Heart right ventricle (tissue), 16 donors: Measurements from ENCODE around the gene TBC1D4. TPM values are rescaled to one million over a fixed set of nuclear protein-coding genes. Genes with fewer than 3 reads are reported as not detected.

Source experiments
- ATAC-seq, 8 donors: fragments of 200-7000 bp; cut with Tn5 transposase; one replicate each; pipeline ENCODE4 v1.9.1; 2020; ENCODE audit warnings: mild to moderate bottlenecking in 8 of 8, moderate library complexity in 8 of 8, moderate number of reproducible peaks in 1 of 8
- DNase-seq, 2 donors: peaks; one replicate each; pipeline ENCODE4 v3.0.0-alpha.2; 2020
- H3K27ac ChIP-seq, 10 donors: fragments of 200-600 bp; sonication (generic) in 2 of 10; one replicate each; pipeline versions ENCODE4 v1.5.0 to v1.8.0; 2020 to 2022; ENCODE audit warnings: mild to moderate bottlenecking in 3 of 10
- H3K27me3 ChIP-seq, 7 donors: fragments of 200-600 bp; one replicate each; pipeline ENCODE4 v1.8.0; 2021 to 2022; ENCODE audit warnings: mild to moderate bottlenecking in 2 of 7
- H3K36me3 ChIP-seq, 9 donors: fragments of 200-600 bp; sonication (generic) in 1 of 9; one replicate each; pipeline versions ENCODE4 v1.5.0 to v1.8.0; 2020 to 2022; ENCODE audit warnings: mild to moderate bottlenecking in 2 of 9
- H3K4me1 ChIP-seq, 9 donors: fragments of 200-600 bp; sonication (generic) in 1 of 9; one replicate each; pipeline versions ENCODE4 v1.5.0 to v1.8.0; 2020 to 2022; ENCODE audit warnings: mild to moderate bottlenecking in 4 of 9
- H3K4me3 ChIP-seq, 10 donors: fragments of 200-600 bp; sonication (generic) in 2 of 10; one replicate each; pipeline versions ENCODE4 v1.5.0 to v1.8.0; 2020 to 2022; ENCODE audit warnings: mild to moderate bottlenecking in 7 of 10, moderate library complexity in 2 of 10
- H3K9me3 ChIP-seq, 11 donors: fragments of 200-600 bp in 10 of 11; sonication (generic) in 2 of 11; one replicate each; pipeline versions ENCODE4 v1.5.0 to v1.8.0; 2013 to 2022; ENCODE audit warnings: mild to moderate bottlenecking in 2 of 11, control low read depth in 1 of 11, moderate library complexity in 1 of 11
- WGBS, 2 donors: extraction: QIAGEN DNeasy Blood & Tissue Kit; methylation state at CpG; one replicate each; pipeline ENCODE4 v1.1.7; 2013; ENCODE audit warnings: inconsistent platforms in 1 of 2; 5-methylcytosine and 5-hydroxymethylcytosine counted together
- intact Hi-C, 10 donors: fragments of 100-400 bp; cut with DNase I; formaldehyde crosslinking; loops; one replicate each; pipeline versions ENCODE4 v1.11.1 to v1.14.2; 2022
- polyA plus RNA-seq, 2 donors: library from polyadenylated mRNA; stranded (reverse); fragments of 200-250 nt; gene quantifications; one replicate each; pipeline ENCODE4 v1.2.3, GENCODE V29; 2013
- total RNA-seq, 10 donors: library from RNA; stranded (reverse); fragmentation: NEBNext Ultra II Directional in 3 of 10; extraction: Animal tissue kit (Norgen Biotek cat#: 25700) in 3 of 10; gene quantifications; one replicate each; pipeline versions ENCODE4 v1.2.1 to v1.2.4, GENCODE V29; 2021 to 2023
- TF ChIP-seq, protein P1 (sequence below), 9 donors: fragments of 200-600 bp; sonication (generic) in 2 of 9; IDR thresholded peaks; one replicate each; pipeline versions ENCODE4 v1.5.0 to v1.8.0; 2021 to 2022; ENCODE audit warnings: antibody characterized with exemption in 9 of 9, mild to moderate bottlenecking in 5 of 9, moderate library complexity in 1 of 9
- donor health status: Arrhythmogenic right ventricular cardiomyopathy.
- donor health status: ischemic (EF 13 %, LVEDD 7.1; RV severe dilation, severe dysfunction).
- donor health status: healthy with polysubstance abuse.
- donor health status: DM: no; HTN: yes; CAD: no.
- donor health status: DM: no; HTN: no; CAD: no.
- donor health status: ischemic (EF 25% LVEDD 6.9; RV normal size, moderate dysfunction).
- donor health status: ischemic (EF 25% LVEDD 5.7; RV mildly dilated, moderate dysfunction).
- donor health status: healthy.
- donor health status: DM: yes; HTN: yes; CAD: no.
- donor health status: Ischemic cardiomyopathy.
- donor health status: ischemic (EF 35%, LVEDD 5.7; RV mildly dilated, moderate dysfunction).
- donor health status: nonischemic (EF 11% LVEDD 7.7; RV severe dilation, severe dysfunction).
- donor health status: DM: yes; HTN: yes; CAD: no.
- donor health status: PGD.
- donor health status: ischemic (EF 29% LVEDD 5.4; RV normal size, mild dysfunction).
- donor health status: nonischemic (EF 23%, LVEDD 6.1; RV moderate dilation, normal function).

TBC1D4 gene
- total and polyA plus RNA-seq, 12 donors, result 10.1 to 124 (median 93.5) TPM

GRCh38 chr13:75481176-75482069, 546 bp downstream of the TBC1D4 start:
- Histone ChIP-seq H3K9me3 (no peaks in the 10 kb centered on the region), H3K4me3 (peak overlapping the region; percentile 70 to 95 (median 92)), H3K36me3 (no peaks in the 10 kb centered on the region), H3K27me3 (peaks cover 0 to 35% (median 0%) of the 10 kb centered on the region in 7 donors), H3K4me1 (peaks cover 0 to 32% (median 21%) of the 10 kb centered on the region in 9 donors), H3K27ac (peak overlapping the region; percentile 64 to 94 (median 90))
- WGBS, 2 donors, result 0% methylated on average over 96 to 100 of the region's 100 CpGs
- intact Hi-C loops, result loop anchor here (2.0 to 10.0 kb wide), 9 partner anchors 39 to 177 kb away; partner anchors contain the start of genes UCHL3 (in 5 of the 10) and COMMD6 (in 1 of the 10)
- TF ChIP-seq, protein P1, sequence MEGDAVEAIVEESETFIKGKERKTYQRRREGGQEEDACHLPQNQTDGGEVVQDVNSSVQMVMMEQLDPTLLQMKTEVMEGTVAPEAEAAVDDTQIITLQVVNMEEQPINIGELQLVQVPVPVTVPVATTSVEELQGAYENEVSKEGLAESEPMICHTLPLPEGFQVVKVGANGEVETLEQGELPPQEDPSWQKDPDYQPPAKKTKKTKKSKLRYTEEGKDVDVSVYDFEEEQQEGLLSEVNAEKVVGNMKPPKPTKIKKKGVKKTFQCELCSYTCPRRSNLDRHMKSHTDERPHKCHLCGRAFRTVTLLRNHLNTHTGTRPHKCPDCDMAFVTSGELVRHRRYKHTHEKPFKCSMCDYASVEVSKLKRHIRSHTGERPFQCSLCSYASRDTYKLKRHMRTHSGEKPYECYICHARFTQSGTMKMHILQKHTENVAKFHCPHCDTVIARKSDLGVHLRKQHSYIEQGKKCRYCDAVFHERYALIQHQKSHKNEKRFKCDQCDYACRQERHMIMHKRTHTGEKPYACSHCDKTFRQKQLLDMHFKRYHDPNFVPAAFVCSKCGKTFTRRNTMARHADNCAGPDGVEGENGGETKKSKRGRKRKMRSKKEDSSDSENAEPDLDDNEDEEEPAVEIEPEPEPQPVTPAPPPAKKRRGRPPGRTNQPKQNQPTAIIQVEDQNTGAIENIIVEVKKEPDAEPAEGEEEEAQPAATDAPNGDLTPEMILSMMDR (IDR thresholded peaks at IDR 0.05), result no peak
- ATAC-seq, result peak; percentile 9 to 73 (median 42)
- peak; percentile 19 to 46 for DNase-seq

GRCh38 chr13:75480671-75481175, 1.2 kb downstream of the TBC1D4 start:
- ATAC-seq (peak; percentile 8 to 61 (median 40)), DNase-seq (peak; percentile 44 to 59)
- Histone ChIP-seq H3K27me3 (peaks cover 0 to 32% (median 0%) of the 10 kb centered on the region in 7 donors), H3K27ac (peak overlapping the region; percentile 64 to 94 (median 90)), H3K36me3 (no peaks in the 10 kb centered on the region), H3K4me3 (peak overlapping the region; percentile 70 to 95 (median 92)), H3K9me3 (no peaks in the 10 kb centered on the region), H3K4me1 (peaks cover 0 to 38% (median 22%) of the 10 kb centered on the region in 9 donors)
- WGBS, 2 donors, result 0% methylated on average over 48 of the region's 48 CpGs
- TF ChIP-seq, protein P1 (IDR thresholded peaks at IDR 0.05), result no peak
- intact Hi-C loops, result loop anchor here (2.0 to 10.0 kb wide), 8 partner anchors 38 to 176 kb away; partner anchors contain the start of genes UCHL3 (in 3 of the 10) and COMMD6 (in 1 of the 10)

DNA sequence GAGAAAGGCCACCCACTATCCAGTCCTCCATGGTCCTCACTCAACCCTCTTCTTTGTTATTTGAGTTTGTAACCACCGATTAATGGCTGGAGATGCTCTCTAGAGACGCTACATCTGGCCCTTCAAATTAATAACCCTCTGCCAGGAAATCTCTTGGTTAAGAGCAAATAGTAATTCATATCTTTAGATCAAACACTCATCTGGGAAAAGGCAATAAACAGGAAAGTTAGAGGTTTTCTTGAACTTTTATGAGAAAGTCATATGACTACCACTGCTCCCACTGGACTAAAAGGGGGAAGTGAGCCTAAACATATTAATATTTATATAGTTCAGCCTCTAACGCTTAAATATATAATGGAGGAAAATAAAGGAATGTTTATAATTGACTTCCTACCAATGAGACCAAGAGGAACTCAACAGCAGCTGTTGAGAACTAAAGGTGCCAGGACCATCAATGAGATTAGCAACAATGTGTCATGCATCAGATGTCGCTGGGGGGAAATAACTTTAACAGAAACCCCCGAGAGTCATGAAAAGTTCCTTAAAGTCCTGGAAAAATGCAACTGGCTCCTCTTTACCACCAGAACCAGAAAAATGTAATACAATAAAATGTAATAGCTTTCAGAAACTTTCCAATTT, 2.7 kb downstream of the TBC1D4 start:
- intact Hi-C loops, result loop anchor here in 1 of 10 donors (10.0 kb wide), 1 partner anchor 64 kb away; no protein-coding TSS in a partner anchor
- Histone ChIP-seq H3K27ac (peak overlapping the region in 8 of 10 donors; percentile 3 to 94 (median 86)), H3K9me3 (no peaks in the 10 kb centered on the region), H3K36me3 (no peaks in the 10 kb centered on the region), H3K4me3 (peak overlapping the region in 9 of 10 donors; percentile 70 to 95 (median 92)), H3K27me3 (peaks cover 0 to 32% (median 0%) of the 10 kb centered on the region in 7 donors), H3K4me1 (peaks cover 0 to 45% (median 28%) of the 10 kb centered on the region in 9 donors)
- no peak for DNase-seq
- TF ChIP-seq, protein P1 (IDR thresholded peaks at IDR 0.05), result no peak
- ATAC-seq, result no peak
- WGBS, 2 donors, result 34 to 38% methylated on average over 5 of the region's 5 CpGs

DNA sequence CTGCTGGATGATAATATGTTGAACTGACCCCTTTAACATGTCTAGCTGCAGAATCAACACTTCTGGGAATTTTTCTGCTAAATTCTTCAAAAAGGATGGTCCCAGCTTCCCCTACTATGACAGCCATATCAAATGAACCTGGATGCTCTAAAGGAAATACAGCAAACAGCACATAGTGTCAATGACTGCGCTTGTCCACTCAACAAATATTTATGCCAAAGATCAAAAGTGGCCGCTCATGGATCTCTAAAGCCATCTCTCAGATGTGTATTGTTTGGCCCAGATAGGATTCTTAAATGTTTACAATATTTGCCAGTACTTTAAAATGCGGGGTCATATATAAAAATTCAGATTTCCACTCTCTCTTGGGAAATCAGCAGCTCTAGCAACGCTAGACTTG, 3.3 kb downstream of the TBC1D4 start:
- H3K27ac ChIP-seq, result peak overlapping the region in 3 of 10 donors; percentile 84 to 94 (median 89)
- intact Hi-C loops, result loop anchor here in 1 of 10 donors (10.0 kb wide), 1 partner anchor 64 kb away; no protein-coding TSS in a partner anchor
- TF ChIP-seq, protein P1 (IDR thresholded peaks at IDR 0.05), result no peak
- no peaks in the 10 kb centered on the region for H3K36me3 ChIP-seq
- H3K4me1 ChIP-seq, result peaks cover 0 to 50% (median 32%) of the 10 kb centered on the region in 9 donors
- peak overlapping the region in 7 of 10 donors; percentile 9 to 95 (median 89) for H3K4me3 ChIP-seq
- H3K27me3 ChIP-seq, result peaks cover 0 to 29% (median 0%) of the 10 kb centered on the region in 7 donors
- ATAC-seq, result no peak
- WGBS, 2 donors, result 86 to 87% methylated on average over 4 of the region's 4 CpGs
- no peaks in the 10 kb centered on the region for H3K9me3 ChIP-seq
- DNase-seq, result no peak
